ENCODE measurements around the gene UBE2L5.

The UBE2L5 gene

GRCh38 chr13:30418075-30418716 lies 4.1 kb upstream of the UBE2L5 start:
- no peak for ATAC-seq

GRCh38 chr13:30418717-30419459 lies 3.4 kb upstream of the UBE2L5 start:
- no peak for ATAC-seq
- TF ChIP-seq CREB5 (CRISPR knock-in tag; IDR thresholded peaks at IDR 0.05; ENCODE audit: low read depth) (no peak), PPARA (CRISPR knock-in tag; IDR thresholded peaks at IDR 0.05; ENCODE audit: borderline replicate concordance) (no peak), BACH2 (CRISPR knock-in tag; IDR thresholded peaks at IDR 0.05; ENCODE audit: borderline replicate concordance) (no peak), PATZ1 (CRISPR knock-in tag; IDR thresholded peaks at IDR 0.05; ENCODE audit: borderline replicate concordance) (no peak), ZNF8 (CRISPR knock-in tag; IDR thresholded peaks at IDR 0.05) (no peak), ZNF565 (CRISPR knock-in tag; conservative IDR thresholded peaks at IDR 0.05; ENCODE audit: low read depth) (no peak), ZC3H10 (CRISPR knock-in tag; IDR thresholded peaks at IDR 0.05) (no peak), TOX (CRISPR knock-in tag; IDR thresholded peaks at IDR 0.05; ENCODE audit: borderline replicate concordance) (no peak), RARB (CRISPR knock-in tag; IDR thresholded peaks at IDR 0.05) (no peak), ARNTL (CRISPR knock-in tag; IDR thresholded peaks at IDR 0.05; ENCODE audit: borderline replicate concordance, low read depth) (no peak), POU6F1 (CRISPR knock-in tag; IDR thresholded peaks at IDR 0.05; ENCODE audit: borderline replicate concordance, low read depth) (no peak), ZFP30 (CRISPR knock-in tag; IDR thresholded peaks at IDR 0.05) (no peak), CSRNP3 (CRISPR knock-in tag; IDR thresholded peaks at IDR 0.05) (no peak), SNAI2 (CRISPR knock-in tag; IDR thresholded peaks at IDR 0.05) (no peak), CSDC2 (CRISPR knock-in tag; IDR thresholded peaks at IDR 0.05) (no peak), ZNF70 (CRISPR knock-in tag; IDR thresholded peaks at IDR 0.05) (no peak), ZFP3 (CRISPR knock-in tag; IDR thresholded peaks at IDR 0.05) (no peak), ISL1 (CRISPR knock-in tag; IDR thresholded peaks at IDR 0.05) (no peak), TSHZ2 (CRISPR knock-in tag; IDR thresholded peaks at IDR 0.05) (no peak)

More at GRCh38 chr13:30418075-30418716, 4.1 kb upstream of the UBE2L5 start:
- TF ChIP-seq RARB (CRISPR knock-in tag; IDR thresholded peaks at IDR 0.05) = no peak
- TF ChIP-seq SNAI2 (CRISPR knock-in tag; IDR thresholded peaks at IDR 0.05) = no peak
- TF ChIP-seq CSDC2 (CRISPR knock-in tag; IDR thresholded peaks at IDR 0.05) = no peak
- TF ChIP-seq BACH2 (CRISPR knock-in tag; IDR thresholded peaks at IDR 0.05; ENCODE audit: borderline replicate concordance) = no peak
- no peak for TF ChIP-seq TOX (CRISPR knock-in tag; IDR thresholded peaks at IDR 0.05; ENCODE audit: borderline replicate concordance)
- TF ChIP-seq ZFP3 (CRISPR knock-in tag; IDR thresholded peaks at IDR 0.05) = no peak
